WTC11 (cell line): ENCODE results near the gene HOXC5. TPM values are rescaled to one million over a fixed set of nuclear protein-coding genes. Genes with fewer than 3 reads are reported as not detected.

Experiments used
- ATAC-seq: fragments of 200-7000 bp; cut with Tn5 transposase; 2 replicates; pipeline ENCODE4 v1.10.0; 2021; ENCODE audit warnings: mild to moderate bottlenecking, moderate library complexity
- CTCF ChIA-PET: fragments of 300-600 bp; sonication (Branson Sonifier 250); formaldehyde crosslinking; loops from one replicate; lab custom pipeline; 2021; ENCODE audit warnings: antibody characterized with exemption; lab: Charles Lee
- POLR2A ChIA-PET: fragments of 350-600 bp; sonication (Branson Sonifier 250); formaldehyde crosslinking; loops from one replicate; lab custom pipeline; 2021; ENCODE audit warnings: antibody characterized with exemption; lab: Charles Lee
- DNase-seq: peaks from one replicate; pipeline ENCODE4 v3.0.0; 2021; ENCODE audit warnings: low spot score
- H3K27ac Mint-ChIP-seq: 2 replicates; pipeline ENCODE4 v1.8.0; 2021; ENCODE audit warnings: mixed read lengths
- H3K27me3 Mint-ChIP-seq: 2 replicates; pipeline ENCODE4 v1.8.0; 2021; ENCODE audit warnings: low read depth, mild to moderate bottlenecking, moderate library complexity, mixed read lengths
- H3K36me3 Mint-ChIP-seq: 2 replicates; pipeline ENCODE4 v1.8.0; 2021; ENCODE audit warnings: mixed read lengths
- H3K4me1 Mint-ChIP-seq: 2 replicates; pipeline ENCODE4 v1.8.0; 2022; ENCODE audit warnings: mixed read lengths
- H3K4me3 Mint-ChIP-seq: 2 replicates; pipeline ENCODE4 v1.8.0; 2021; ENCODE audit warnings: mild to moderate bottlenecking, moderate library complexity, mixed read lengths
- H3K9me3 Mint-ChIP-seq: 2 replicates; pipeline ENCODE4 v1.8.0; 2021; ENCODE audit warnings: mixed read lengths
- AR ChIP-seq: fragments of 250-450 bp; sonication (Bioruptor Pico); IDR thresholded peaks from 2 replicates; pipeline ENCODE4 v1.9.0; 2021; ENCODE audit warnings: mild to moderate bottlenecking
- E2F4 ChIP-seq: sonication (generic); formaldehyde crosslinking; IDR thresholded peaks from 2 replicates; pipeline ENCODE4 v1.8.1; 2022; ENCODE audit warnings: low read depth, mild to moderate bottlenecking, moderate library complexity, missing genetic modification reagents, borderline replicate concordance
- ETV6 ChIP-seq: sonication (generic); formaldehyde crosslinking; IDR thresholded peaks from 2 replicates; pipeline ENCODE4 v1.8.1; 2022; ENCODE audit warnings: mild to moderate bottlenecking, missing genetic modification reagents
- FOXK1 ChIP-seq: sonication (generic); formaldehyde crosslinking; IDR thresholded peaks from 2 replicates; pipeline ENCODE4 v1.8.0; 2022; ENCODE audit warnings: mild to moderate bottlenecking, moderate library complexity, missing genetic modification reagents
- FOXP1 ChIP-seq: sonication (generic); formaldehyde crosslinking; IDR thresholded peaks from 2 replicates; pipeline ENCODE4 v1.8.0; 2022; ENCODE audit warnings: missing genetic modification reagents, mild to moderate bottlenecking, moderate library complexity, borderline replicate concordance
- FOXP4 ChIP-seq: sonication (generic); formaldehyde crosslinking; IDR thresholded peaks from 2 replicates; pipeline ENCODE4 v1.8.0; 2022; ENCODE audit warnings: mild to moderate bottlenecking, missing genetic modification reagents
- GABPB1 ChIP-seq: sonication (generic); formaldehyde crosslinking; IDR thresholded peaks from 2 replicates; pipeline ENCODE4 v1.8.1; 2023; ENCODE audit warnings: mild to moderate bottlenecking, missing genetic modification reagents
- JAZF1 ChIP-seq: fragments of 250-450 bp; sonication (Bioruptor Pico); IDR thresholded peaks from 2 replicates; pipeline ENCODE4 v1.9.0; 2021; ENCODE audit warnings: moderate library complexity, mild to moderate bottlenecking, inconsistent platforms
- MAX ChIP-seq: sonication (generic); formaldehyde crosslinking; IDR thresholded peaks from 2 replicates; pipeline ENCODE4 v1.8.0; 2022; ENCODE audit warnings: mild to moderate bottlenecking, missing genetic modification reagents
- MLX ChIP-seq: sonication (generic); formaldehyde crosslinking; IDR thresholded peaks from 2 replicates; pipeline ENCODE4 v1.8.1; 2023; ENCODE audit warnings: mild to moderate bottlenecking, missing genetic modification reagents, moderate library complexity
- MXD4 ChIP-seq: fragments of 250-450 bp; sonication (Bioruptor Pico); IDR thresholded peaks from 2 replicates; pipeline ENCODE4 v1.8.0; 2021; ENCODE audit warnings: mild to moderate bottlenecking, moderate library complexity, borderline replicate concordance
- MYBL2 ChIP-seq: sonication (generic); formaldehyde crosslinking; IDR thresholded peaks from 2 replicates; pipeline ENCODE4 v1.8.1; 2023; ENCODE audit warnings: mild to moderate bottlenecking, moderate library complexity, missing genetic modification reagents
- PRDM15 ChIP-seq: sonication (generic); formaldehyde crosslinking; IDR thresholded peaks from 2 replicates; pipeline ENCODE4 v1.8.0; 2022; ENCODE audit warnings: missing genetic modification reagents
- PREB ChIP-seq: sonication (generic); formaldehyde crosslinking; IDR thresholded peaks from 2 replicates; pipeline ENCODE4 v1.8.1; 2022; ENCODE audit warnings: mild to moderate bottlenecking, missing genetic modification reagents, moderate library complexity, borderline replicate concordance
- PRRX2 ChIP-seq: fragments of 250-450 bp; sonication (Bioruptor Pico); IDR thresholded peaks from 2 replicates; pipeline ENCODE4 v1.8.0; 2021; ENCODE audit warnings: mild to moderate bottlenecking
- SMAD3 ChIP-seq: sonication (generic); formaldehyde crosslinking; IDR thresholded peaks from 2 replicates; pipeline ENCODE4 v1.8.0; 2022; ENCODE audit warnings: missing genetic modification reagents, mild to moderate bottlenecking, borderline replicate concordance
- ZMAT4 ChIP-seq: fragments of 250-450 bp; sonication (Bioruptor Pico); IDR thresholded peaks from 2 replicates; pipeline ENCODE4 v1.9.0; 2021; ENCODE audit warnings: mild to moderate bottlenecking
- ZNF138 ChIP-seq: sonication (generic); formaldehyde crosslinking; conservative IDR thresholded peaks from 2 replicates; pipeline ENCODE4 v1.8.1; 2022; ENCODE audit warnings: mild to moderate bottlenecking, moderate library complexity, missing genetic modification reagents
- ZNF219 ChIP-seq: sonication (generic); formaldehyde crosslinking; IDR thresholded peaks from 2 replicates; pipeline ENCODE4 v1.8.0; 2023; ENCODE audit warnings: missing genetic modification reagents, mild to moderate bottlenecking, borderline replicate concordance
- ZNF317 ChIP-seq: sonication (generic); formaldehyde crosslinking; IDR thresholded peaks from 2 replicates; pipeline ENCODE4 v1.8.1; 2023; ENCODE audit warnings: low read depth, mild to moderate bottlenecking, moderate library complexity, missing genetic modification reagents, borderline replicate concordance
- ZNF416 ChIP-seq: fragments of 250-450 bp; sonication (Bioruptor Pico); IDR thresholded peaks from 2 replicates; pipeline ENCODE4 v1.9.0; 2021; ENCODE audit warnings: mild to moderate bottlenecking, inconsistent platforms
- total RNA-seq: library from RNA; stranded (reverse); gene quantifications from 3 replicates; pipeline ENCODE4 v1.2.3, GENCODE V29; 2021

HOXC5 gene
- total RNA-seq, 1 experiment from 2014 or later = not detected

- ChIA-PET CTCF (interaction anchor here (1.6 to 10.8 kb wide), 3 partner anchors 18 to 204 kb away, joined by 4 to 107 read pairs (median 43); partner anchors contain the start of gene HOXC10), POLR2A (no interaction called here)
- Mint-ChIP-seq H3K9me3 (no peaks in the 10 kb centered on the region), H3K27ac (no peak overlapping the region), H3K4me3 (no peak overlapping the region), H3K36me3 (no peaks in the 10 kb centered on the region; the same call in 1 of the 2 replicates), H3K27me3 (peaks cover 100% of the 10 kb centered on the region), H3K4me1 (peaks cover 14% of the 10 kb centered on the region)
- no peak for DNase-seq
- TF ChIP-seq FOXK1 (no peak), PREB (no peak), MXD4 (CRISPR knock-in tag) (no peak), JAZF1 (no peak), PRDM15 (no peak), MYBL2 (CRISPR knock-in tag) (no peak), SMAD3 (no peak), ZNF317 (CRISPR knock-in tag) (no peak), E2F4 (CRISPR knock-in tag) (no peak), FOXP4 (CRISPR knock-in tag) (no peak), ZNF138 (CRISPR knock-in tag) (no peak), ZMAT4 (CRISPR knock-in tag) (no peak), ZNF416 (CRISPR knock-in tag) (no peak), MLX (CRISPR knock-in tag) (no peak), MAX (CRISPR knock-in tag) (no peak), GABPB1 (CRISPR knock-in tag) (no peak)
- no peak for ATAC-seq
These were observed 29.9 kb upstream of the HOXC5 start for GRCh38 chr12:54002915-54003389.

- Mint-ChIP-seq H3K9me3 (no peaks in the 10 kb centered on the region), H3K27ac (no peak overlapping the region), H3K27me3 (peaks cover 100% of the 10 kb centered on the region), H3K4me3 (no peak overlapping the region), H3K36me3 (no peaks in the 10 kb centered on the region; the same call in 1 of the 2 replicates), H3K4me1 (peaks cover 14% of the 10 kb centered on the region)
- POLR2A ChIA-PET = no interaction called here
- no peak for DNase-seq
- ATAC-seq = no peak
- CTCF ChIA-PET = interaction anchor here (0.6 to 10.8 kb wide), 5 partner anchors 18 to 216 kb away, joined by 4 to 107 read pairs (median 8); partner anchors contain the start of gene HOXC10
- TF ChIP-seq PRRX2 = no peak
- TF ChIP-seq ETV6 (CRISPR knock-in tag) = no peak
- TF ChIP-seq FOXP4 (CRISPR knock-in tag) = no peak
- TF ChIP-seq ZNF219 (CRISPR knock-in tag) = no peak
- TF ChIP-seq FOXP1 = no peak
- TF ChIP-seq AR (CRISPR knock-in tag) = no peak
These were observed 29.2 kb upstream of the HOXC5 start for GRCh38 chr12:54003625-54004024.
